H9 (cell line): ENCODE results near the gene UMAD1. TPM values are rescaled to one million over a fixed set of nuclear protein-coding genes. Genes with fewer than 3 reads are reported as not detected.

Source experiments
- DNase-seq: peaks from one replicate; pipeline ENCODE4 v3.0.0-alpha.2; 2017
- H2AFZ ChIP-seq: one replicate; pipeline ENCODE4 v1.6.1; 2013; ENCODE audit warnings: mild to moderate bottlenecking, low read length, control low read depth, moderate library complexity
- H2AK5ac ChIP-seq: 2 replicates; pipeline ENCODE4 v1.6.1; 2013; ENCODE audit warnings: low read length, control low read depth, mixed read lengths; ENCODE audit not compliant: insufficient read length
- H2BK120ac ChIP-seq: one replicate; pipeline ENCODE4 v1.6.1; 2013; ENCODE audit warnings: low read depth, mild to moderate bottlenecking, low read length, control low read depth, inconsistent platforms; ENCODE audit not compliant: poor library complexity, severe bottlenecking
- H2BK12ac ChIP-seq: 2 replicates; pipeline ENCODE4 v1.6.1; 2013; ENCODE audit warnings: low read length, control low read depth, mixed read lengths, low read depth; ENCODE audit not compliant: insufficient read length
- H2BK15ac ChIP-seq: 2 replicates; pipeline ENCODE4 v1.6.1; 2013; ENCODE audit warnings: low read depth, low read length, control low read depth
- H2BK20ac ChIP-seq: one replicate; pipeline ENCODE4 v1.6.1; 2013; ENCODE audit warnings: low read depth, mild to moderate bottlenecking, low read length, control low read depth, inconsistent platforms; ENCODE audit not compliant: poor library complexity, severe bottlenecking
- H2BK5ac ChIP-seq: 2 replicates; pipeline ENCODE4 v1.6.1; 2013; ENCODE audit warnings: low read length, control low read depth, mixed read lengths; ENCODE audit not compliant: insufficient read length
- H3K14ac ChIP-seq: 2 replicates; pipeline ENCODE4 v1.6.1; 2013; ENCODE audit warnings: low read length, control low read depth; ENCODE audit not compliant: insufficient read depth
- H3K18ac ChIP-seq: 2 replicates; pipeline ENCODE4 v1.6.1; 2013; ENCODE audit warnings: low read depth, mild to moderate bottlenecking, mixed read lengths, low read length, control low read depth; ENCODE audit not compliant: insufficient read length
- H3K23ac ChIP-seq: 2 replicates; pipeline ENCODE4 v1.6.1; 2013; ENCODE audit warnings: low read length, control low read depth, mixed read lengths, low read depth; ENCODE audit not compliant: insufficient read length
- H3K23me2 ChIP-seq: 2 replicates; pipeline ENCODE4 v1.6.1; 2013; ENCODE audit warnings: low read depth, mild to moderate bottlenecking, mixed read lengths, low read length, control low read depth; ENCODE audit not compliant: insufficient read length, poor library complexity, severe bottlenecking
- H3K27ac ChIP-seq: 2 replicates; pipeline ENCODE4 v1.5.1; 2013; ENCODE audit warnings: low read length, control low read depth, mixed read lengths, low read depth; ENCODE audit not compliant: insufficient read length
- H3K27me3 ChIP-seq: 2 replicates; pipeline ENCODE4 v1.6.1; 2013; ENCODE audit warnings: low read length, control low read depth, inconsistent platforms; ENCODE audit not compliant: insufficient read depth
- H3K4ac ChIP-seq: 2 replicates; pipeline ENCODE4 v1.6.1; 2013; ENCODE audit warnings: low read depth, mild to moderate bottlenecking, control low read depth, inconsistent platforms, low read length, moderate library complexity
- H3K4me1 ChIP-seq: 2 replicates; pipeline ENCODE4 v1.6.1; 2013; ENCODE audit warnings: low read length, control low read depth, inconsistent platforms; ENCODE audit not compliant: insufficient read depth
- H3K4me2 ChIP-seq: 2 replicates; pipeline ENCODE4 v1.6.1; 2013; ENCODE audit warnings: low read length, control low read depth, mixed read lengths; ENCODE audit not compliant: insufficient read length, insufficient read depth
- H3K56ac ChIP-seq: 2 replicates; pipeline ENCODE4 v1.6.1; 2013; ENCODE audit warnings: low read depth, mild to moderate bottlenecking, mixed read lengths, low read length, control low read depth; ENCODE audit not compliant: insufficient read length
- H3K79me1 ChIP-seq: 2 replicates; pipeline ENCODE4 v1.6.1; 2013; ENCODE audit warnings: low read depth, mild to moderate bottlenecking, moderate library complexity, low read length, control low read depth, inconsistent platforms; ENCODE audit not compliant: insufficient read depth, poor library complexity, severe bottlenecking
- H3K79me2 ChIP-seq: 2 replicates; pipeline ENCODE4 v1.6.1; 2013; ENCODE audit warnings: low read length, control low read depth, inconsistent platforms; ENCODE audit not compliant: insufficient read depth
- H3K9ac ChIP-seq: 2 replicates; pipeline ENCODE4 v1.6.1; 2013; ENCODE audit warnings: low read length, control low read depth, mixed read lengths; ENCODE audit not compliant: insufficient read length; ENCODE audit errors: extremely low read depth
- H3K9me3 ChIP-seq: one replicate; pipeline ENCODE4 v1.6.1; 2013; ENCODE audit warnings: low read depth, low read length, inconsistent platforms; ENCODE audit not compliant: control insufficient read depth
- H3T11ph ChIP-seq: one replicate; pipeline ENCODE4 v1.6.1; 2013; ENCODE audit warnings: mild to moderate bottlenecking, low read length, control low read depth, inconsistent platforms
- H4K20me1 ChIP-seq: one replicate; pipeline ENCODE4 v1.6.1; 2013; ENCODE audit not compliant: control insufficient read depth, insufficient read length, insufficient read depth
- H4K5ac ChIP-seq: 2 replicates; pipeline ENCODE4 v1.6.1; 2013; ENCODE audit warnings: low read depth, mild to moderate bottlenecking, mixed read lengths, low read length, control low read depth; ENCODE audit not compliant: insufficient read length
- H4K8ac ChIP-seq: replicated peaks from 2 replicates; pipeline ENCODE4 v1.6.1; 2013; ENCODE audit warnings: low read length, control low read depth, mixed read lengths, low read depth; ENCODE audit not compliant: insufficient read length
- H4K91ac ChIP-seq: 2 replicates; pipeline ENCODE4 v1.6.1; 2013; ENCODE audit warnings: low read depth, mild to moderate bottlenecking, moderate library complexity, mixed read lengths, low read length, control low read depth; ENCODE audit not compliant: insufficient read length
- H3K27ac Mint-ChIP-seq, 3 experiments: 2 replicates in 2 of 3; 3 replicates in 1 of 3; pipeline ENCODE4 v1.8.0; 2020 to 2021; ENCODE audit warnings: mixed read lengths in 3 of 3, mild to moderate bottlenecking in 1 of 3, moderate library complexity in 1 of 3
- H3K27me3 Mint-ChIP-seq: 2 replicates; pipeline ENCODE4 v1.8.0; 2021; ENCODE audit warnings: low read depth, mild to moderate bottlenecking, moderate library complexity, mixed read lengths
- H3K36me3 Mint-ChIP-seq, 3 experiments: 2 replicates in 2 of 3; 3 replicates in 1 of 3; pipeline ENCODE4 v1.8.0; 2020 to 2021; ENCODE audit warnings: low read depth in 3 of 3, mixed read lengths in 3 of 3; ENCODE audit not compliant: insufficient read depth in 1 of 3
- H3K4me1 Mint-ChIP-seq, 2 experiments: 2 replicates each; pipeline ENCODE4 v1.8.0; 2020; ENCODE audit warnings: mixed read lengths in 2 of 2
- H3K4me3 Mint-ChIP-seq, 2 experiments: 2 replicates in 1 of 2; 3 replicates in 1 of 2; pipeline ENCODE4 v1.8.0; 2020 to 2021; ENCODE audit warnings: mild to moderate bottlenecking in 2 of 2, mixed read lengths in 2 of 2, moderate library complexity in 1 of 2
- H3K9me3 Mint-ChIP-seq, 2 experiments: 2 replicates in 1 of 2; 3 replicates in 1 of 2; pipeline ENCODE4 v1.8.0; 2020; ENCODE audit warnings: mild to moderate bottlenecking in 2 of 2, mixed read lengths in 2 of 2, moderate library complexity in 1 of 2
- CTCF ChIP-seq: fragments of 200-600 bp; sonication (generic); conservative IDR thresholded peaks from 3 replicates; pipeline ENCODE4 v1.8.0; 2021; ENCODE audit warnings: antibody characterized with exemption, mild to moderate bottlenecking
- WGBS: extraction: QIAGEN DNeasy Blood & Tissue Kit; methylation state at CpG from one replicate; pipeline ENCODE4 v1.1.7; 2013; ENCODE audit warnings: missing lambda C conversion rate, low lambda C conversion rate, mixed read lengths; ENCODE audit not compliant: insufficient read length; ENCODE audit errors: extremely low coverage; 5-methylcytosine and 5-hydroxymethylcytosine counted together
- total RNA-seq: library from RNA; stranded (reverse); gene quantifications from 2 replicates; pipeline ENCODE4 v1.2.1, GENCODE V29; 2021

UMAD1 gene
- total RNA-seq, 1 experiment from 2014 or later: 8.9 TPM

GRCh38 chr7:7647495-7648036 lies 7.0 kb downstream of the UMAD1 start:
- H2AFZ ChIP-seq: no peak overlapping the region
- H3K23me2 ChIP-seq: no peaks in the 10 kb centered on the region
- H3K23ac ChIP-seq: no peak overlapping the region
- TF ChIP-seq CTCF: no peak
- H2AK5ac ChIP-seq: no peak overlapping the region
- no peak overlapping the region for H3K18ac ChIP-seq
- no peak overlapping the region for H4K91ac ChIP-seq
- H3K14ac ChIP-seq: no peak overlapping the region
- H4K5ac ChIP-seq: no peak overlapping the region
- no peak overlapping the region for H2BK20ac ChIP-seq
- H4K8ac ChIP-seq: no peak overlapping the region
- no peak overlapping the region for H2BK12ac ChIP-seq
- no peak overlapping the region for H3K27ac ChIP-seq
- peak overlapping the region in 1 of 3 experiments; percentile 54; a peak in 2 of 7 replicates for H3K27ac Mint-ChIP-seq
- no peak overlapping the region for H2BK15ac ChIP-seq
- H3K79me2 ChIP-seq: no peaks in the 10 kb centered on the region
- no peaks in the 10 kb centered on the region for H3K4me1 ChIP-seq
- H3K36me3 Mint-ChIP-seq: peaks cover 5 to 12% (median 8%) of the 10 kb centered on the region in 3 experiments; a peak in 6 of 7 replicates
- H3K9me3 Mint-ChIP-seq: peaks cover 0 to 9% of the 10 kb centered on the region in 2 experiments; a peak in 4 of 5 replicates
- no peak overlapping the region for H3T11ph ChIP-seq
- H3K9me3 ChIP-seq: no peaks in the 10 kb centered on the region
- no peak overlapping the region for H2BK120ac ChIP-seq
- peaks cover 8 to 15% of the 10 kb centered on the region in 2 experiments for H3K4me1 Mint-ChIP-seq
- no peak overlapping the region for H2BK5ac ChIP-seq
- H4K20me1 ChIP-seq: no peaks in the 10 kb centered on the region
- WGBS: no CpG with 5 or more reads among the region's 6 CpGs
- no peak overlapping the region for H3K4me3 Mint-ChIP-seq
- no peak overlapping the region for H3K56ac ChIP-seq
- H3K27me3 ChIP-seq: no peaks in the 10 kb centered on the region
- no peak overlapping the region for H3K9ac ChIP-seq
- no peak overlapping the region for H3K4me2 ChIP-seq
- peaks cover 6% of the 10 kb centered on the region for H3K79me1 ChIP-seq
- no peak for DNase-seq
- H3K27me3 Mint-ChIP-seq: no peaks in the 10 kb centered on the region
- H3K4ac ChIP-seq: no peak overlapping the region
